GM18502 (cell line): ENCODE results near the gene SLC35G4.
"Not testable (repeated sequence)": the region's sequence is repeated elsewhere in the genome, so short reads cannot be mapped to it uniquely, and the experiment has no call there.

Source experiments
- ATAC-seq: cut with Tn5 transposase; IDR thresholded peaks from one replicate; pipeline ENCODE4 v1.9.1; 2021; ENCODE audit warnings: mild to moderate bottlenecking; ENCODE audit not compliant: unreplicated experiment, poor library complexity

SLC35G4 gene

DNA sequence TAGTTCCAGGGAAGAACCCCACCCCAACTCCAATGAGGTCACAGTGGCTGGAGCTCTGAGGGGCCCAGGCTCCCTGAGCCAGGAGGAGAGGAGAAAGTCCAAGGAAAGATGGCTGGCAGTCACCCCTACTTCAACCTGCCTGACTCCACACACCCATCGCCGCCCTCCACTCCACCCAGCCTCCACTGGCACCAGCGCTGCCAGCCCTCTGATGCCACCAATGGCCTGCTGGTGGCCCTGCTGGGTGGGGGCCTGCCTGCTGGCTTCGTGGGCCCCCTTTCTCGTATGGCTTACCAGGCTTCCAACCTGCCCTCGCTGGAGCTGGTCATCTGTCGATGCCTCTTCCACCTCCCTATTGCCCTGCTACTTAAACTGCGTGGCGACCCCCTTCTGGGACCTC is at the start of gene SLC35G4:
TSS of gene SLC35G4 (plus strand) at position 109 of the 400 bp plus-strand sequence. CDS start at position 109, 0 bp downstream.
- ATAC-seq = not testable (repeated sequence)

DNA sequence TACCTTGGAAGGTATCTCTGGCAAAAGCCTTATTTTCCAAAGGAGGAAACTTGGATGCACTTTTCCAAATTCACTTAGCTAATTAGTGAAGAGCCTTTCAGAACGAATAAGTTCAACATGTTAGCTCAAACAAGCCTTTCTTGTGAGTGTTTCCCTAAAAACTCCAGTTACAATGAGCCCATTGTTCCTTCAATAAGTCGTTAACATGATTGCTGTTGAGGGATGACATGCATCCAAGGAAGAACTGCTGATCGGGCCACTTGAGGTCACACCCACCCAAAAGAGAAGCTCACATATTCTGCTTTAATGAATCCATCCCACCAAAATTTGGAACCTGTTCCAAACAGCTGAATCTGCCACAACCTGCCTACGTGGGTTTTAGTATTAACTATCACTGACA is 48.1 kb upstream of the SLC35G4 start:
- no peak for ATAC-seq

DNA sequence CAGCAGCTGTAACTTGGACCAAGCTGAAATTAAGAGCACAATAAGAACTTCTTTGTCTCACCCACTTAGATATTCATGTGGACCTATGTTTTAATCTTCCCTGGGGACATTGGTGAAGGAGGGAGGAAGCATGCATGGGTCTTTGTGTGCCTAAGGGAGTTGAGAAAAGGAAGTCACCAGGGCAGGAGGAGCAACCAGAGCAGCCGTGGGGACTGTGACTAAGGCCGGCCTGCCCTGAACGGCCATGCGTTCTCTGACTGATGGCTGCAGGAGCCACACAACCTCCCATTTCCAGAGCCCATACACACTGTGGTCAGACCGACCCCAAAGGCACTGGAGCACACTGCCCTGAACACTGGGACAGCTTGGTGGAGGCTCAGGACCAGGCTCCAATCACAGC is 43.7 kb upstream of the SLC35G4 start:
- no peak for ATAC-seq

DNA sequence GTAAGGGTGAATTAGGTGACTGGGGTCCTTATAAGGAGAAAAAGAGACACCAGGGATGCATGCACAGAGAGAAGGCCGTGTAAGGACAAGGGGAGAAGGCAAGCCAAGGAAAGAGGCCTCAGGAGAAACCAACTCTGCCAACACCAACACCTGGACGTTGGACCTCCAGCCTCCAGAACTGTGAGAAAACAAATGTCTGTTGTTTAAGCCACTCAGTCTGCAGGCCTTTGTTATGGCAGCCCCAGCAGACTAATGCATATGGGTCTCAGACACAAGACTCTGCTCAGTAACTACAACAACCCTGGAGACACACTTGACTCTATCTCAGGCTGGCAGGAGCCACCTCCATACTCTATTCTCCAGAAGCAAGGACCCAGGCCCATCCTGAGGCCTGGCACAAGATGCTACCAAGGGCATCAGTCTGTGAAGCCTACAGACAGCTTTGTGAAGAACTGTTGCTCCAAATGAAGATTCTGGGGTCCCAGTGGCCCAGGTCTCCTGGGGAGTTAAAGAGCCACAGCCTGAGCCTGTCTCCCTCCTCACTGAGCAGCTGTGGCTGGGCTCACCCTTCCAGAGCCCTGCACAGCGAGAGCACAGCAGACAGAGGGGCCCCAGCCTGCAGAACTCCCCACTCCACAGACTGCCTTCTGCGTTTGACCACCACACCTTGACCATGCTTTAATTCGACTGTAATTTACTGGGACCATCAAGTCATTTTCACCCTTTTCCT is 43.0 kb upstream of the SLC35G4 start:
- no peak for ATAC-seq

DNA sequence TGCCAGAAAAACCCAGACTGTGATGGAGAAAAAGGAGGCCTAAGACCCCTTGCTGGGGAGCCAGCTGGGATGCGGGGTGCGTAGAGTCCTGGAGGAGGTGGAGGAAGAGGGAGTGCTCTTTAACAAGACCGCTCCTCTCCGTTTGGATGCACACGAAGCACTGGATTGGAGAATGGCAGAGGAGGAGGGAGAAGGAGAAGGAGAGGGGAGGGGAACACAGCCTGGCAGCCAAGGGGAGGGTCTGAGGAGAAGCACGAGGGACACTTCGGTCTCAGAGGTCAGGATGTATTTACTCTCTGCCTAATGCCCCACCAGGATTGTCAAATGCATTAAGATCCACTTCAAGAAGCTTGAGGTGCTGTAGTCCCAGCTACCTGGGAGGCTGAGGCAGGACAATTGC is 42.0 kb upstream of the SLC35G4 start:
- no peak for ATAC-seq

DNA sequence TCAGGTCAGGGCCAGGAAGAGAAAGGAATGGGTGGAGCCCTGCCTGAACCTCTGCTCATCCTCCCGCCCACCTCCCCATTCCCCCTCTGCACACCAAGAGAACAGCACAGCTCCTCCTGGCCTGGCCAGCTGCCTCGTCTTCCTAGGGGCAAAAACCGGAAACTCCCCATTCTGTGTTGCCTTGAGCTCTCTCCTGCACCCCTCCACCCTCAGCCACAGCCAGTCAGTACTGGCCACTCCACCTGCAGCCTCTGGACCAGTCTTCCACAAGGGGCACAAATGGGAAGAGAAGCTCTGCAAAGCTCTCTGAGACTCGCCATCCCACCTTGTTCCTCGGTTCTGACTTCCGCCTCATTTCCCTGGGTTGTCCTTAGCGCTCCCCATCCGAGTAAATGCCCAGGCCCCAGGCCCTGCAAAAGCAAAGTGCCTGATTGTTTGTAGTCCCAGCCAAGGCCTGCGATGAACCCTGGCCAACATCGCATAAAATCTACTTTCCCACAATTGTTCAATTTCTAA is 39.3 kb upstream of the SLC35G4 start:
- no peak for ATAC-seq

DNA sequence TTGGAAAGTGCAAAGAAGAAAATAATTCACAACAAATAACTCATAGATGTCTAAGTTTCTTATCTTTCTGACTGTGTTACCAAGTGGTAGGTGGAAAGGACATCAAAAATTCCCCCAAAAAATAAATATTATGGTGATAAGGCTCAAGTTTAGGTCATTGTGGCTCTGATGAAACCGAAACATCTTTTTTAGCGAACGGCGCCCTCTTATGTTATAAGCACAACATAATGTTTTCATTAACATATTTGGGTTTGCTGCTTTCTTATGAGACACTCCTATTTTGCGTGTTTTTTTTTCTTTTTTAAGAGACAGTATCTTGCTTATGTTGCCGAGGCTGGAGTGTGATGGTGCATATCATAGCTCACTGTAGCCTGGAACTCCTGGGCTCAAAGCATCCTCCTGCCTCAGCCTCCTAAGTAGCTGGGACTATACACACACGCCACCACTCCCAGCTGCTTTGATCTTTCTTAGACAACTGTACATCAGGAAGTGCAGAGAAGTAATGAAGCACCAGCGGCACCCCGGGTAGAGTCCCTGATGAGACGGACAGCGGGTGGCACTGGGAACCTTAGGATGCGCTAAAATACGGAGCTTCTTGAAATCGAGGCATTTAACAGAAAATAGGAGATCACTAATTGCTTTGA is 38.5 kb upstream of the SLC35G4 start:
- no peak for ATAC-seq

DNA sequence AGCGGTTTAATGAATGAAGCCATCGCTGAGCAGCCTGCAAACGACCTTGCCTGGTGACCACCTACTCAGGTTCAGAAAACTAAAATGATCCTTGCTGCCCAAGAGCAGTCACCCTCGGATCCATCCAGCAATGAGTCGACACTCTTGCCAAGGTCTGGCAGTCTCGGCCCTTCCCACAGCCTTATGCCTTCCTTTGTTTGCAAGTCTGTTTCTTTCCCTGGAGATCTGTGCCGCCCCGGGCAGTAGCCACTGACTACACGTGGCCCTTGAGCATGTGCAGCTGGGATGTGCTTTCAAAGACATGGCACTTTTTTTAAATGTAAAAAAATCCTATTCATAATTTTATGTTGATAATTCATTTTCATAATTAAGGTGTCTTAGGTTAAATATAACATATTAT is 37.2 kb upstream of the SLC35G4 start:
- no peak for ATAC-seq

DNA sequence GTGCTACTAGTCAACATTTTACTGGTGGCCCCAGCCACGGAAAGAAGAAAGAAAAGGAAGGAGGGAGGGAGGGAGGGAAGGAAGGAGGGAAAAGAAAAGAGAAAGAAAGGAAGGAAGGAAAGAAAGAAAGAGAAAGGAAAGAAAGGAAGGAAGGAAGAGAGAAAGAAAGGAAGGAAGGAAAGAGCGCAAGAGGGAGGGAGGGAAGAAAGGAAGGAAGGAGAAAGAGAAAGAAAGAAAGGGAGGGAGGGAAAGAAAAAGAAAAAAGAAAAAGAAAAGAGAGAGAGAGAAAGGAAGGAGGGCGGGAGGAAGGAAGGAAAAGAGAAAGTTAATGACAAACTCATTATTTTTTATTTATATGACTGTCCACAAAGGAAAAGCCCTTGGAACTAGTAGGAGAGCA is 34.9 kb upstream of the SLC35G4 start:
- ATAC-seq = no peak

DNA sequence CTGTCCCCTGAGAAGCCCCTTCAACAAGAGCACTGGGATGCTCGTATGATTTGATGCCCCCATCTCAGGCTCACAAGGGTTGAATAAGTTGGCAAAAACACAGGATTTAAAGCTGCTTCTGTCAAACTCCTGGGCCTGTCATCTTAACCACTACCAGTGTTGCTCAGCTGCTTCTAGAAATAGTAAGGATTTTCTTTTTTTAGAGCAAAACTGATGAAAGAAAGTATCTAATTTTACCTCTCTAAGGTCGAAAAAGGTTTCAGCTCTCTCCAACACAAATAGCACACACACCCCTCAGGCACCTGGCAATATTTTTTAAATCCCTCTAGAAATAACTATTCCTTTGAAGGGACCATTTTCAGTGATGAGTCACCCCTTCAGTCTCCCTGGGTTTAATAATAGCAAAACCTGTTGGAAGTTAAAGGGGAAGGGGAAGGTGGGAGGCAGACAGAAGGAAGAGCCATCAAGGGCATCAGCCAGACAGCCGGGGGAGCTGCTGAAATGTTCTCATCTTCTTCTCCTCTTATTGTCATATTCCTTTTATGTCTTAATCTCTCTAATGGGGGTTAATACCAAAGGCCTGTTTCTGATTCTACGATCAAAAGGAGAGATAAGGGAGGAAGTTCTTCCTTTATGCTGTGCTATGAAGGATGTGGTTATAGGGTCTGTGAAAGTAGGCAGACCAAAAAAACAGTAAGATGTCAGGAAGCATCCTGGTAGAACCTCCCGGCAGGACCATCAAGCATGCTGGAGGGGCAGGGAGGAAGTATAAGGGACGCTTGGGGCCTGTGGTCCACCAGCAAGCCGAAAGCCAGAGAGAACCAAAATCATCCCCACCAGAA is 31.9 kb upstream of the SLC35G4 start:
- ATAC-seq = no peak

DNA sequence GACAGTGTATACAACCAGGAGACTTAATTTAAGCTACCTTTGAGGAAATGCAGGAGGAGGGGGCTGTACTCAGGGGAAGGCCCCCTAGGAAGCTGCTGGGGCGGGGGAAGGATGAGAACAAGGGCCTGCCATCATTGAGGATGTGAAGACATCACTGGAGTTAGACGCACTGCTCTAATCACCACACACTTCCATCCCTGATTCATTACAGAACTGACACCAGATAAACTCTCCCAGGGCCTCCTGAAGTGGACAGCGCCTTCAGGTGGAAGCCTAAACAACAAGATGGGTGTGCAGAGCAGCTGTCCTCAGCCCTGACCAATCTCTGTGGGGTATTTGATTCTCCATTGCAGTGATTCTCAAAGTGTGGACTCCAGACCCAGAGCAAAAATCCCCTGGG is 30.6 kb upstream of the SLC35G4 start:
- ATAC-seq = no peak

DNA sequence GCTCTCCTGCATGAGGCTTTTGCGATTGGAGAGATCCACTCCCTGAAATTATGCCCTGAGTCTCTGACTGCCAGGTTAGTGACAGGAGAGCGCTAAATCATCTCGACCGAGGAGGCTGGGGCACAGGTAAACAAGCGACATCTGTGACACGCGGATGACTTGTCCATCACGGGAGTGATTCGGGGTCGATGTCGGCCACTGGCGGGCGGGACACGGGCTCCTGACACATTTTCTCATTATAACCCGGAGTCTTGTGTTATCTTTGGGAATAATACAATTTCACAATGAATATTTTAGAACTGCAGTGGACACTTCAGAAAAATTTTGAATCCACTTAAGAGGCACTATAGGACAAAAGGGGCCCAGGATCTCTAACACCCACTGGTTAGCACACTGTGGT is 29.5 kb upstream of the SLC35G4 start:
- no peak for ATAC-seq

DNA sequence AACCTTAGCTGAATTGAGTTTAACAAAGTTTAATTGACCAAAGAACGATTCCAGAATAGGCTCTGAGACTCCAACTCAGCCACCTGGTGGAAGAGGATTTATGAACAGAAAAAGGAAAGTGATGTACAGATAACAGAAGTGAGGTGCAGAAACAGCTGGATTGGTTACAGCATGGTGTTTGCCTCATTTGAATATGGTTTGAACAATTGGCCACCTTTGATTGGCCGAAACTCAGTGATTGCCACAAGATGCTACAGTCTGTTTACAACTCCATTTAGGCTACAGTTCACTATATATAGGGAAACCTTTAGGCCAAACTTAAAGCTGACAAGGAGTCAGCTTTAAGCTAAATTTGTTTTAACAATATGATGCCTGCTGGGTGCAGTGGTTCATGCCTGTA is 28.1 kb upstream of the SLC35G4 start:
- peak; percentile 58 for ATAC-seq

DNA sequence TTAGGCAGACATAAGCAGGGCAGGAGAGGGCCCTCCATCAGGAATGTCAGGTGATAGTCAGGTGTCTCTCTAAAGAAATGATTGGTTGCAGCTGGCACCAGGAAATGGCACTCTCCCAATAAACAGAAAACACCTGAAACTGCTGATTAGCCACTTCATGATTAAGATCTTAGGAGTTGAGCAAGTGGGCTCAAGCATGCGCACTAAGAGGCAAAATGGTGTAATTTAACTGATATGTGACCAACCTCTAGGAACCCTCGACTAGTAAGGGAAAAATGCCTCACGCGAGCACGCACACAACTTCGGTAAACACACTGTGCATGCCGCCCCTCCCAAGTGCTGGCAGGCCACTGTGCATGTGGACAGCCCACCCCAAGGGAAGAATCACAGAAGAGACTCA is 23.8 kb upstream of the SLC35G4 start:
- ATAC-seq = no peak

DNA sequence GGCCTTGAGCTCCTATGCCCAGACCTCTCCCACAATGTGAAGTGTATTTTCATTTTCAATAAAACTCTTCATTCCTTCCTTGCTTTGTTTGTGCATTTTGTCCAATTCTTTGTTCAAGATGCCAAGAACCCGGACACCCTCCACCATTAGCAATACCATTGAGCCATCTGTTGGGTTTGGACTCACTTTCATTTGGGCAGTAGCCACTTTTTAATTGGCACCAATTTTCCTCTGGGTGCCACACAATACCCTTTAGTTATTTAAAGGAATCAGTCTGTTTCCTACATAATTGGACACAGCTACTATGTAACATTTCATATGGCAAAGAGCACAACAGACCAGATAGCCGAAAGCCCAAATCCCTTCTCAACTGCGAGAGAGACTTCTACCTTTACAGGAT is 22.5 kb upstream of the SLC35G4 start:
- ATAC-seq = no peak

DNA sequence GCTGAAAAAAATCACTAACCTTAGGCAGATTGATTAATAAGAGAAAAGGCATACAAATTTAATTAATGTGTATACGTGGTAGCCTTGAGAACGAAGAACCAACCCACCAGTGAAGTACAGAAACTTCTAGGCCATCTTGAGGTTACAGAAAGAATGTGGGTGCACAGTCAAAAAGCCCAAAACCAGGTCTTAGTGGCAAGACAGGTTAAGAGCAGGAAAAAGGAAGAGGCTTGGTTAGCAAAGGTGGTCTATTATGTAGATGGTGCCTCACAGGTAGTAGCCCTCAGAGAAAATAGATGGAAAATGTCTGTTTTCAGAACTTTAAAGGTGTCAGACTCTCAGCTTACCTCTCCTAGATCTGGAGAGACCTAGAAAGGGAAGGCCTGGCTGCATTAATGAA is 22.0 kb upstream of the SLC35G4 start:
- no peak for ATAC-seq

DNA sequence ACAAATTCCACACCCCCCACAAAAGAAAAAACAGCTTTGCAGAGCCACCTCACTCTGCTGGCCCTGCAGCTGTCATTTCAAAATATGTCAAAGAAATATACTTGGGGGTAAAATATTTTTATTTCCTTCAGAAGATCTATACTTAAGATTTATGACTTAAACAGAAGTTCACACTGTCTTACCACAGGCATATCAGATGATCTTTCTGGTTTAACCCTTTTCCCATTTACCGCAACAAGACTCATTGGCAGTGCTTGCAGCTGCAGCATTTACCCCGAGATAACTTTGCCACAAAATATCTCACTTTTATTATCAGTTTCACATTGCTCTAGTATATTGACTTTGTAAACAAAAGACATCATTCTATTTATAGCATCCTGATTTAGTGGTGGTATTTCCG is 21.6 kb upstream of the SLC35G4 start:
- no peak for ATAC-seq

DNA sequence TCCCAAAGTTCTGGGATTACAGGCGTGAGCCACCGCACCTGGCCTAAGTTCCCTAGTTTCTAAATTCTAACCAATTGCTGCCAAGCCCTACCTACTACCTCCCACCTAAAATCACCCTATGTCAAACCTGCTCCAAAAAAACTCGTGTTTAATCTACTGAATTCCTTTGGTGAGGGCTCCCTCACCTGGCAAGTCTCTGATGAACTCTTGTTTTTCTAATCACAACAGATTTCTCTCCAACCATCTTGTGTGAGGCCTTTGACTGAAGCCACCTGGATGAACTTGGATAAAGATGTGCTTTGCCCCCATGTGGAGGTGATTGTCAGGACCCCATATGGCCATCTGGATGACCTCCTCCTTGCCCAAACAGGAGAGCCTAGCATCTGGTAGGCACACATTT is 17.4 kb upstream of the SLC35G4 start:
- no peak for ATAC-seq

DNA sequence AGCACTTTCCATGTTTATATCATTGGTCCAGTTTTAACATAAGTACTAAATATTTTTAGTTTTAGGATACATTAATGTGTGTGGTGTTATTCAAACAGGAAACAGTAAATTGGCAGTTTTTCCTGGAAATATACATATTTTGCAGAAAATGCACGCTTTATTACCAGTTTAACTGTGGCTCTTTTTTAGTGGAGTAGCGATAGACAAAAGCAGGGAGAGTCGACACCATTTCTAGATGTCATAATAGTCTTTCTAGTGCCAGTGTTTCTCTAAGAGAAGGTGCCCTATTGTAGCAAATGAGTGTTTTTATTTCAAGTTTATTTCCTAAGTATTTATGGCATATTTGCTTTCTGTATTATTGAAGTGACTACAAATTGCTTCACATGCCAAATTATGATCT is 9.1 kb upstream of the SLC35G4 start:
- no peak for ATAC-seq

DNA sequence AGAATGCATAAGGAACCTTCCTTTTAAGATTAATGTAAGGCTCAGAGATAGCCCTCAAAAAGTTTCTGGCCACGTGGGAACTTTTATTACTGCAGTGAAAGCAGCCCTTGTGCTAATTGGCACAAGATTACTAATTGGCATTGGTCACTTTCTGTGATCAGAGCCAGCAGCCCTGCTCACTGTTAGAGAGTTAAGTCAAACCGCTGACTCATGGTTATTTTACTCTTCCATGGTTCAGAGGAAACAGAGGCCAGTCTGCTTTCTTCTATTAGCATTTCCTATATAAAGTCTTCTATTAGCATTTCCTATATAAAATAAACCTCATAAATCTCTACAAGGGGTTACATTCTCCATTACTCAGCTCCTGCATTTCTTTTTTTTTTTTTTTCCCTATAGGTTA is 1.5 kb upstream of the SLC35G4 start:
- ATAC-seq = no peak

DNA sequence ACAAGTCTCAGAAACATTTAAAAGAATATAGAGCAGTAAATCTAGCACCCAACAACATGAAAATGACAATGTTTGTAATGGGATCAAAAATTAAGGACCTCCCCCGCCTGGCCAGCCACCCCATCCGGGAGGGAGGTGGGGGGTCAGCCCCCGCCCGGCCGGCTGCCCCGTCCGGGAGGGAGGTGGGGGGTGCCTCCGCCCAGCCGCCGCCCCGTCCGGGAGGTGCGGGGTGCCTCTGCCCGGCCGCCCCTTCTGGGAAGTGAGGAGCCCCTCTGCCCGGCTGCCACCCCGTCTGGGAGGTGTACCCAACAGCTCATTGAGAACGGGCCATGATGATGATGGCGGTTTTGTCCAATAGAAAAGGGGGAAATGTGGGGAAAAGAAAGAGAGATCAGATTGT is 778 bp upstream of the SLC35G4 start:
- ATAC-seq = not testable (repeated sequence)
